HUDEP-2 (cell line): ENCODE measurements around the gene SYNE2.

Experiments used
- DNase-seq, 76 experiments: peaks; one replicate each; lab custom pipeline; 2025; ENCODE audit not compliant: unreplicated experiment in 76 of 76; lab: John Stamatoyannopoulos, UW

SYNE2 gene

GRCh38 chr14:64184103-64184729, 331.4 kb downstream of the SYNE2 start:
- no peak for DNase-seq

DNA sequence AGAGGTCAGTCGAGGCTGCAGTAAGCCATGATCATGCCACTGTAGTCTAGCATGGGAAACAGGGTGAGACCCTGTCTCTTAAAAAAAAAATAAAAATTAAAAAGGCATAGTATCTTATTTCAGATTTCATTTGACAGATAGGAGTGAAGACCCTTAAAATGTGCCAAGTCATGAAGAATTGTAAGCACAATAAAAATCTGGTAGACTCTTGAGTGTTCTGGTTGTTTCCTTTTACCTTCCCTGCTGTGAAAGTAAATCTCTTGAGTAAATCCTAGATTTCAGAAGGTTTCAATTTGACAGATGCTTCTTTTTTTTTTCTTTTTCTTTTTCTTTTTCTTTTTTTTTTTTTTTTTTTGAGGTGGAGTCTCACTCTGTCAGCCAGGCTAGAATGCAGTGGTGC, 332.4 kb downstream of the SYNE2 start:
- no peak for DNase-seq

GRCh38 chr14:64186231-64187129, 333.7 kb downstream of the SYNE2 start:
- DNase-seq = no peak

GRCh38 chr14:64187331-64187730, 334.5 kb downstream of the SYNE2 start:
- no peak for DNase-seq

DNA sequence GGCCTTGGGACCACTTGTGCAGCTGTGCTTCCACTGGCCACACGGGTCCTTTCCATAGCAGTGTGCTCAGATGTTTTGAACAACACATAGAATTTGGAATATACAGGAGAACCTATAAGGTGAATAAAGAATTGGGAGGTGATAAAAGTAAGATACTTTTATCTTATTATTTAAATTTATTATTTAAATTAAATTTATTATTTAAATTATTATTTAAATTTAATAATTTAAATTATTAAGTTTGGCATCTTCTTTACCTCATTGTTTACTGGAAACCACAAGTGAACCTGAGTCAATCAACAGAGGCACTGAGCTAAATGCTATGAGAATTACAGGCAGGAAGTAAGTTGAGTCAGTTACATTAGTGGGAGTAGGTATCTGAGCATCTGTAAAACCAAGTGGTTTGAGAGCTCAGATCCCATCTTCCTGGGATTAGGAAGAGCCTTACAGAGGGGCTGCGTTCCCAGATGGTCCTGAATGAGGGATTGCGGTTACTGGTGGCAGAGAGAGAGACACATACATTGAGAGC, 338.2 kb downstream of the SYNE2 start:
- DNase-seq = no peak

DNA sequence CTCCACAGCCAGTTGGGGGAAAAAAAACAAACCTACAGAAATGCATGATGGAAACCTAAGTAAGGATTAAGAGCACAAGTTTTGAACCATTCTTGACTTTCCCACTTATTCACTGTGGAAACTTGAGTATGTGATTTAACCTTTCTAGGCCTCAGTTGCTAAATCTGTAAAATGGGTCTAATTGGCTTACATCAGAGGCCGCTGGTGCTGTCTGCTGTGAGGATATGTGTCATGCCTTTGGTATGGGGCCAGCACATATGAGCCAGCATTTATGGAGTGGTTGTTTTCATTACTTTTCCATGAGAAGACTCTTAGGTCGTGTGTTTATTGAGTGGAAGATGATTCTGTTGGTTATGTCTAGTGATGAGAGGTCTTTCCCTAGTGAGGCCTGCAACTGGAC, 339.0 kb downstream of the SYNE2 start:
- no peak for DNase-seq

GRCh38 chr14:64193821-64194220, 341.0 kb downstream of the SYNE2 start:
- no peak for DNase-seq

- no peak for DNase-seq
Observed at GRCh38 chr14:64194404-64194803, 341.6 kb downstream of the SYNE2 start.

- DNase-seq = no peak
Observed at GRCh38 chr14:64195199-64195598, 342.4 kb downstream of the SYNE2 start.

GRCh38 chr14:64196056-64196455, 343.3 kb downstream of the SYNE2 start:
- no peak for DNase-seq

GRCh38 chr14:64196814-64197411, 344.1 kb downstream of the SYNE2 start:
- no peak for DNase-seq

- DNase-seq = no peak
Observed at GRCh38 chr14:64197996-64198395, 345.2 kb downstream of the SYNE2 start.

DNA sequence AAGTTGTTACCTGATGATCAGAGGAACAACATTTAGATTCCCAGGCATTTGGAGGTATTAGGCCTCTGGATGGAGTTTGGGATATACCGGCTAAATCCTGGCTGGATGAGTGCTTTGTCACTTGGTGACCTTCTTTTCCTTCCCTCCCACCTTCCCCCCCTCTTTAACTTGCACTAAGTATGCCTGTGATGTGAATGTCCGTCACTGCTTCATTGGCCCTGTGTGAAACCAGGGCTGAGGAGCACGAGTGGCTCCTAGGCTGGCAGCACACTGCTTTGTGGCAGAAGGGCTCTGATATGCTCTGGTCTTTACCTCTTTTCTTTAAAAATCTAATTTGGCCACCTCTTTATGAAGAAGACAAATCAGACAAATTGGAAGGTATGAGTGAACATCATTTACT, 345.7 kb downstream of the SYNE2 start:
- DNase-seq = no peak

DNA sequence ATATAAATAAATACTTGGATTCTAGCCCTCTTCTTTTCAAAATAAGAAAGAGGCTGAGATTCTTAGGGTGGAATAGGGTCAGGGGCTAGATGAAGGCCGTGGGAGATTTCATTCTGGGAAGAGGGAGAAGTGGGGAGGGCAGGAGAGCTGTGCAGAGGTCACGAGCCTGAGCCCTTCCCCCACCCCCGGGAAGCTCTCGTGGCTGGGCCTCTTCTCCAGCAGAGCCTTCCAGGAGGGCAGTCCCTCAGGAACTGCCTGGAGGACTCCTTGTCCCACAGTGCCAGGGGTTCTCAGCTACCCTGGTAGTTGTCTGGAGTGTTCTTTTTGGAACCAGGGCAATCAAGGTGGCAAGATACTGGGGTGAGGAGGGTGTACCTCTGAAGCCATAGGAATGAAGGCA, 347.4 kb downstream of the SYNE2 start:
- DNase-seq = no peak

DNA sequence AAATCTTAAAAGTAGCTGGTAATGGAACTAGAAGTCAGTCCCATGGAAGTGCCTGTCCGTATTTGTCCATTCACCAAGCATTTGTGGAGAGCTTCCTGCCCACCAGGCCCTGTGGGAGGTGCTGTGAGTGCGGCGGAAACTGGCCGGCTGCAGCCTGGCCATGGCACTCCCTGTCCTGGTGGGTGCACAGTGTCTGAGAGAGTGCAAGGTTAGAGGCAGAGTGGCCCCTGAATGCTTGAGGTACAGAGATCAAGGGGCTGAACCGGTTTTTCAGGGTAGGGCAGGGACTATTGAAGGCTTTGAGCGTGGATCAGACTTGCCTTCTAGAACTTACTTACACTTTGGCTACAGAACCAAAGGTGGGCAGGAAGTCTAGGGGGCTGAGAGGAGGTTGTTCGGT, 348.5 kb downstream of the SYNE2 start:
- DNase-seq = no peak

DNA sequence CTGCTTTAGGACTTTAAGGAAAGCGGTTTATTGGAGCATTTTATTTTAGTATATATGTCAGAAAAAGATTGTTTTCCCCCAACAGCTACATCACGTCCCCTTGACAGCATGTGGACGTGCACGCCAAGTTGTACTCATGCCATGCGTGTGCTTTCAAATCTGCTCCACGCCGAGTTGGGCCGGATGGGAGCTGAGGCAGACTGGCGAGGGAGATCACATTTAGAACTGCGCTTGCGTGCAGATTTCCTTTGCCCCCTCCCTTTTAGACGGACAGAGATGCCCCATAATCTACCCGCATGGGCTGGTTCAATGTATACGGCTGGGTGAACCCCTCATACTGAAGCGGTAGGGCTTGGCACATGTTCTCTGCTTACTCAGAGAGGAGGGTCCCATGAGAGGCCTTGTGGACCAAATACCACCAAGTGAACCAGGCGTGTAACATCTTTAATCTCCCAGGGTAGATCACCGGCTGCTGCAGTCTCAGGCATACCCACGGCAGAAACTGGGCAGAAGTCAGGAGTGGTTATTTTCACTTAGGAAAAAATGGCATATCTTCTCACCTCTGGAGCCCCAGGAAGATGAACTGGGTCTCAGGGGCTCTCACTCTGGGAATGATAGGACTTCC, 349.2 kb downstream of the SYNE2 start:
- DNase-seq = no peak

- no peak for DNase-seq
Observed at GRCh38 chr14:64202716-64203115, 349.9 kb downstream of the SYNE2 start.

GRCh38 chr14:64203366-64204006, 350.7 kb downstream of the SYNE2 start:
- DNase-seq = no peak

DNA sequence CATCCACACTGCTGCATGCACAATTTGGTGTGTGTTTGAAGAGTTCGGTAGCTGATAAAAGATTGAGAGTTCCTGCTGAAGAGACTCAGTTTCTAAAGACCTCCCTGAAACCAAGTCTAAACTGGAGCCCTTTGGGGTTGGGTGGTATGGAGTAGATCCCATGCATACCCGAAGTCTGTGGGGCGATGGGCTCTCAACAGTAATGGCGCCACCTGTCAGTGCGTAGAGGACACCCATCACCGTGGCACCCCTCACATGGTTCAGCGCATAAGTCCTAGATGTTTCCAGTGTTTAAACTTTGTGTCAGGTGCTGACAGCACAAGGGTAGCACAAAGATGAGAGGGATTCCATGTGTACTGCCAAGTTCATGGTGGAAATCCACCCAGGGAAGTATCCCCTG, 355.5 kb downstream of the SYNE2 start:
- no peak for DNase-seq

- DNase-seq = no peak
Observed at GRCh38 chr14:64208981-64209380, 356.2 kb downstream of the SYNE2 start.
